MCF 10A (cell line): ENCODE measurements around the gene LZTS2. TPM values are rescaled to one million over a fixed set of nuclear protein-coding genes. Genes with fewer than 3 reads are reported as not detected.

Source experiments
- BruUV-seq: library from RNA; stranded (reverse); fragments of 400-500 nt; replicated peaks from 2 replicates; lab custom pipeline; 2021; lab: Mats Ljungman, UMichigan
- CTCF ChIA-PET: fragments of 300-600 bp; sonication (Branson Sonifier 250); formaldehyde crosslinking; extraction: SDS; loops from one replicate; lab custom pipeline; 2021; ENCODE audit warnings: antibody characterized with exemption, inconsistent platforms; lab: Yijun Ruan, JAX
- POLR2A ChIA-PET: fragments of 300-600, 350-650 bp; sonication (Branson Sonifier 250); formaldehyde crosslinking; extraction: SDS; loops from one replicate; lab custom pipeline; 2020; ENCODE audit warnings: antibody characterized with exemption, inconsistent platforms; lab: Yijun Ruan, JAX
- DNase-seq: peaks from one replicate; pipeline ENCODE4 v3.0.0-alpha.2; 2018; ENCODE audit not compliant: unreplicated experiment
- H3K27ac Mint-ChIP-seq: one replicate; pipeline ENCODE4 v1.8.0; 2022; ENCODE audit warnings: mild to moderate bottlenecking, low read depth, mixed read lengths; ENCODE audit not compliant: unreplicated experiment
- H3K27me3 Mint-ChIP-seq: one replicate; pipeline ENCODE4 v1.8.0; 2022; ENCODE audit warnings: mixed read lengths; ENCODE audit not compliant: insufficient read depth, unreplicated experiment
- H3K36me3 Mint-ChIP-seq: one replicate; pipeline ENCODE4 v1.8.0; 2022; ENCODE audit warnings: mild to moderate bottlenecking, moderate library complexity, mixed read lengths; ENCODE audit not compliant: insufficient read depth, unreplicated experiment
- H3K4me1 Mint-ChIP-seq: one replicate; pipeline ENCODE4 v1.8.0; 2022; ENCODE audit warnings: mixed read lengths; ENCODE audit not compliant: insufficient read depth, unreplicated experiment
- H3K4me3 Mint-ChIP-seq: one replicate; pipeline ENCODE4 v1.8.0; 2022; ENCODE audit warnings: mild to moderate bottlenecking, moderate library complexity, mixed read lengths; ENCODE audit not compliant: unreplicated experiment
- H3K9me3 Mint-ChIP-seq: one replicate; pipeline ENCODE4 v1.8.0; 2022; ENCODE audit warnings: mixed read lengths; ENCODE audit not compliant: unreplicated experiment
- intact Hi-C: fragments of 100-400 bp; cut with micrococcal nuclease; formaldehyde crosslinking; loops from 2 replicates; pipeline ENCODE4 v1.14.1; 2022
- total RNA-seq: library from RNA; stranded (reverse); gene quantifications from 2 replicates; pipeline ENCODE4 v1.2.3, GENCODE V29; 2022
- TF ChIP-seq, protein P1 (sequence below): fragments of 200-600 bp; IDR thresholded peaks from one replicate; pipeline ENCODE4 v1.8.0; 2022; ENCODE audit warnings: antibody characterized with exemption, mild to moderate bottlenecking; ENCODE audit not compliant: unreplicated experiment

The LZTS2 gene
- total RNA-seq, 1 experiment from 2014 or later, result 15.2 TPM

DNA sequence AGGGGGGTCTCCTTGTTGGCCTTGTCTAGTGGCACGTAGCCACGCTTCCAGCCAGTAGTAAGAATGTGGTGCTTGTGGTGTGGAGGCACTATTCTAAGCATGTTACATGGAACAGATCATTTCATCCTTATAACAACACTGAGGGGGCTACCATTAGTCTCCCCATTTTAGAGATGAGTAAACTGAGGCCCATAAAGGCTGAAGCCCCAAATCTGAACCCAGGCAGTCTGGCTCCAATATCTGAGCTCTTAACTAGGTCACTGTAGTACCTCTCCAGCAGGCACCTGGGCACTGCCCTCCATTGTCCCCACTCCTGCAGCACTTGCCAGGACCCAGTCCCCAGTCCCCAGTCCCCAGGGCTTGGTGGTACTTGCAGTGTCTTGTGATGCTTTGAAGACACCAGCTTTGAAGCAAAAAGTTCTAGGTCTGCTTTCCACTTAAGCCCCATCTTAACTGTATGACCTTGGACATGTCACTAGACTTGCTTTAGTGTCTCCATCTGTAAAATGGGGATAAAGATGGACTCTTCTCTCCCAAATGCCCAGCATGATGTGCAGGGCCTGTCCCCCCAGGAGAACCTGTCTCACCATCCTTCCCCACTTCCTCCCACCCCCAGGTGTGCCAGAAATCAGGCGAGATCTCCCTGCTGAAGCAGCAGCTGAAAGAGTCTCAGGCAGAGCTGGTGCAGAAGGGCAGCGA is 6.4 kb downstream of the LZTS2 start:
- no peaks in the 10 kb centered on the region for H3K9me3 Mint-ChIP-seq
- CTCF ChIA-PET, result interaction anchor here (0.6 to 5.9 kb wide), 5 partner anchors 8 to 497 kb away, joined by 3 to 60 read pairs (median 4); no protein-coding TSS in a partner anchor

DNA sequence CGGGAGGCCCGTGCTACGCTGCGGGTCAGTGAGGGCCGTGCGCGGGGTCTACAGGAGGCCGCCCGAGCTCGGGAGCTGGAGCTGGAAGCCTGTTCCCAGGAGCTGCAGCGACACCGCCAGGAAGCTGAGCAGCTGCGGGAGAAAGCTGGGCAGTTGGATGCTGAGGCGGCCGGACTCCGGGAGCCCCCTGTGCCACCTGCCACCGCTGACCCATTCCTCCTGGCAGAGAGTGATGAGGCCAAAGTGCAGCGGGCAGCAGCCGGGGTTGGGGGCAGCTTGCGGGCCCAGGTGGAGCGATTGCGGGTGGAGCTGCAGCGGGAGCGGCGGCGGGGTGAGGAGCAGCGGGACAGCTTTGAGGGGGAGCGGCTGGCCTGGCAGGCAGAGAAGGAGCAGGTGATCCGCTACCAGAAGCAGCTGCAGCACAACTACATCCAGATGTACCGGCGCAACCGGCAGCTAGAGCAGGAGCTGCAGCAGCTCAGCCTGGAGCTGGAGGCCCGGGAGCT is 7.0 kb downstream of the LZTS2 start:
- intact Hi-C loops, result no loop called here
- H3K36me3 Mint-ChIP-seq, result peaks cover 19% of the 10 kb centered on the region

More for the DNA sequence above, 6.4 kb downstream of the LZTS2 start:
- intact Hi-C loops, result no loop called here
- TF ChIP-seq, protein P1, sequence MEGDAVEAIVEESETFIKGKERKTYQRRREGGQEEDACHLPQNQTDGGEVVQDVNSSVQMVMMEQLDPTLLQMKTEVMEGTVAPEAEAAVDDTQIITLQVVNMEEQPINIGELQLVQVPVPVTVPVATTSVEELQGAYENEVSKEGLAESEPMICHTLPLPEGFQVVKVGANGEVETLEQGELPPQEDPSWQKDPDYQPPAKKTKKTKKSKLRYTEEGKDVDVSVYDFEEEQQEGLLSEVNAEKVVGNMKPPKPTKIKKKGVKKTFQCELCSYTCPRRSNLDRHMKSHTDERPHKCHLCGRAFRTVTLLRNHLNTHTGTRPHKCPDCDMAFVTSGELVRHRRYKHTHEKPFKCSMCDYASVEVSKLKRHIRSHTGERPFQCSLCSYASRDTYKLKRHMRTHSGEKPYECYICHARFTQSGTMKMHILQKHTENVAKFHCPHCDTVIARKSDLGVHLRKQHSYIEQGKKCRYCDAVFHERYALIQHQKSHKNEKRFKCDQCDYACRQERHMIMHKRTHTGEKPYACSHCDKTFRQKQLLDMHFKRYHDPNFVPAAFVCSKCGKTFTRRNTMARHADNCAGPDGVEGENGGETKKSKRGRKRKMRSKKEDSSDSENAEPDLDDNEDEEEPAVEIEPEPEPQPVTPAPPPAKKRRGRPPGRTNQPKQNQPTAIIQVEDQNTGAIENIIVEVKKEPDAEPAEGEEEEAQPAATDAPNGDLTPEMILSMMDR, result no peak
- H3K4me1 Mint-ChIP-seq, result peaks cover 5% of the 10 kb centered on the region
- no TSS peak for BruUV-seq
- H3K27ac Mint-ChIP-seq, result no peak overlapping the region
- H3K27me3 Mint-ChIP-seq, result no peaks in the 10 kb centered on the region
- POLR2A ChIA-PET, result interaction anchor here (1.1 to 1.2 kb wide), 2 partner anchors 8 to 20 kb away, joined by 3 read pairs; no protein-coding TSS in a partner anchor
- H3K4me3 Mint-ChIP-seq, result no peak overlapping the region
- peaks cover 19% of the 10 kb centered on the region for H3K36me3 Mint-ChIP-seq
- no peak for DNase-seq

DNA sequence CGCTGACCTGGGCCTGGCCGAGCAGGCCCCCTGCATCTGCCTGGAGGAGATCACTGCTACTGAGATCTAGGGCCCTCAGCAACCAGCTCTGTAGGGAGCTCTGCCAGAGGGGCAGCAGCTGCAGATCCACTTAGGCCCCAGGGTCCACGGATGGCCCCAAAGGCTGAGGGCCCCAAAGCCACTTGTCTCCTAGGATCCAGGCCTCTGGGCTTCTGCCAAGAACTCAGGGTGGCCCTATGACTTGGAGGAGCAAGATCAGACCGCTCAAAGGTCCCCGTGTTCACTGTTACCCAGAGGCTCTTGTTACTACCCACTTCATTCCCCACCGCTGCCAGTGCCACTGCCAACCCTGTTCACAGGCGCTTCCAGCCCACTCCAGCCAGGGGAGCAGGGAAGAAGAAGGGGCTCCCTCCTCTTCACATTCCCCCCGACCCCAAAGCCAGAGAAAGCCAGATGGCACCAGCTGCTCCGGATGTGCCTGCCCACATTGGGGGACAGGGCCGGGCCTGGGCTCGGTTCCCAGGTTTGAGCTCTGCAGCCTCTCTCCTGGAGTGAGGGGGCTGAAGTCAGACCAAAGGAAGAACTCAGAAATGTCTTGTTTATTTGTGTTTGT is 7.6 kb downstream of the LZTS2 start:
- POLR2A ChIA-PET, result interaction anchor here (0.6 to 1.2 kb wide), 6 partner anchors 8 to 1117 kb away, joined by 3 read pairs; no protein-coding TSS in a partner anchor
- no TSS peak for BruUV-seq
- CTCF ChIA-PET, result interaction anchor here (0.5 to 1.9 kb wide), 6 partner anchors 10 to 42 kb away, joined by 3 to 11 read pairs (median 4); no protein-coding TSS in a partner anchor
- Mint-ChIP-seq H3K36me3 (peaks cover 19% of the 10 kb centered on the region), H3K27me3 (no peaks in the 10 kb centered on the region), H3K9me3 (no peaks in the 10 kb centered on the region), H3K27ac (no peak overlapping the region), H3K4me1 (no peaks in the 10 kb centered on the region), H3K4me3 (no peak overlapping the region)
- no peak for DNase-seq
- TF ChIP-seq, protein P1, result no peak
- intact Hi-C loops, result no loop called here

More for the DNA sequence above, 7.0 kb downstream of the LZTS2 start:
- Mint-ChIP-seq H3K4me1 (no peaks in the 10 kb centered on the region), H3K4me3 (no peak overlapping the region), H3K9me3 (no peaks in the 10 kb centered on the region), H3K27me3 (no peaks in the 10 kb centered on the region), H3K27ac (no peak overlapping the region)
- DNase-seq, result no peak
- TF ChIP-seq, protein P1, result no peak
- no TSS peak for BruUV-seq
- ChIA-PET CTCF (interaction anchor here (0.6 to 1.9 kb wide), 7 partner anchors 9 to 498 kb away, joined by 3 to 11 read pairs (median 4); no protein-coding TSS in a partner anchor), POLR2A (interaction anchor here (0.7 to 1.2 kb wide), 4 partner anchors 8 to 124 kb away, joined by 3 read pairs; no protein-coding TSS in a partner anchor)
